GM18868 (cell line): ENCODE results near the gene SLC19A1.
"Not testable (repeated sequence)": the region's sequence is repeated elsewhere in the genome, so short reads cannot be mapped to it uniquely, and the experiment has no call there.

Experiments
- ATAC-seq: cut with Tn5 transposase; IDR thresholded peaks from one replicate; pipeline ENCODE4 v1.9.1; 2021; ENCODE audit warnings: mild to moderate bottlenecking, moderate library complexity; ENCODE audit not compliant: unreplicated experiment

Gene SLC19A1

GRCh38 chr21:45533846-45534635 lies 8.2 kb downstream of the SLC19A1 start:
- ATAC-seq = no peak

- ATAC-seq = no peak
These were observed 8.8 kb downstream of the SLC19A1 start for GRCh38 chr21:45533361-45533845.

GRCh38 chr21:45532826-45533360 lies 9.3 kb downstream of the SLC19A1 start:
- ATAC-seq = no peak

- ATAC-seq = no peak
These were observed 10.6 kb downstream of the SLC19A1 start for GRCh38 chr21:45531393-45532215.

- ATAC-seq = not testable (repeated sequence)
These were observed 11.2 kb downstream of the SLC19A1 start for GRCh38 chr21:45531114-45531392.

- ATAC-seq = no peak
These were observed 11.7 kb downstream of the SLC19A1 start for GRCh38 chr21:45530423-45531113.

- ATAC-seq = no peak
These were observed 12.3 kb downstream of the SLC19A1 start for GRCh38 chr21:45529785-45530422.

- no peak for ATAC-seq
These were observed 13.1 kb downstream of the SLC19A1 start for GRCh38 chr21:45528981-45529784.

GRCh38 chr21:45528028-45528705 lies 14.1 kb downstream of the SLC19A1 start:
- ATAC-seq = no peak

- not testable (repeated sequence) for ATAC-seq
These were observed 14.9 kb downstream of the SLC19A1 start for GRCh38 chr21:45527151-45527999.

- ATAC-seq = no peak
These were observed 16.3 kb downstream of the SLC19A1 start for GRCh38 chr21:45525910-45526306.

GRCh38 chr21:45525153-45525909 lies 16.9 kb downstream of the SLC19A1 start:
- no peak for ATAC-seq

- no peak for ATAC-seq
These were observed 17.5 kb downstream of the SLC19A1 start for GRCh38 chr21:45524756-45525152.

GRCh38 chr21:45523411-45524101 lies 18.7 kb downstream of the SLC19A1 start:
- ATAC-seq = no peak

GRCh38 chr21:45522986-45523385 lies 19.3 kb downstream of the SLC19A1 start:
- no peak for ATAC-seq

- ATAC-seq = no peak
These were observed 19.9 kb downstream of the SLC19A1 start for GRCh38 chr21:45522381-45522780.

- no peak for ATAC-seq
These were observed 21.0 kb downstream of the SLC19A1 start for GRCh38 chr21:45521241-45521640.
